ENCODE results near the gene CANX.

Gene CANX

GRCh38 chr5:179720222-179720621, 21.5 kb downstream of the CANX start:
- Histone ChIP-seq H3K4me3 (ENCODE audit: severe bottlenecking) (no peak overlapping the region), H3K36me3 (ENCODE audit: low read depth) (peaks cover 100% of the 10 kb centered on the region), H3K27ac (ENCODE audit: poor library complexity, severe bottlenecking) (no peak overlapping the region), H3K9me3 (ENCODE audit: severe bottlenecking) (no peaks in the 10 kb centered on the region), H3K4me1 (ENCODE audit: insufficient read depth, poor library complexity, severe bottlenecking) (no peaks in the 10 kb centered on the region), H3K27me3 (ENCODE audit: insufficient read depth, poor library complexity, severe bottlenecking) (no peaks in the 10 kb centered on the region)
- no peak for ATAC-seq (ENCODE audit: low read depth)
- no peak for TF ChIP-seq CTCF (IDR thresholded peaks at IDR 0.05; ENCODE audit: poor library complexity, severe bottlenecking)
- DNase-seq (ENCODE audit: low spot score), result no peak

- peaks cover 100% of the 10 kb centered on the region for H3K36me3 ChIP-seq (ENCODE audit: low read depth)
- no peak for TF ChIP-seq CTCF (IDR thresholded peaks at IDR 0.05; ENCODE audit: poor library complexity, severe bottlenecking)
- H3K4me3 ChIP-seq (ENCODE audit: severe bottlenecking), result no peak overlapping the region
- DNase-seq (ENCODE audit: low spot score), result no peak
- no peaks in the 10 kb centered on the region for H3K4me1 ChIP-seq (ENCODE audit: insufficient read depth, poor library complexity, severe bottlenecking)
- no peaks in the 10 kb centered on the region for H3K9me3 ChIP-seq (ENCODE audit: severe bottlenecking)
- no peak overlapping the region for H3K27ac ChIP-seq (ENCODE audit: poor library complexity, severe bottlenecking)
- H3K27me3 ChIP-seq (ENCODE audit: insufficient read depth, poor library complexity, severe bottlenecking), result no peaks in the 10 kb centered on the region
- no peak for ATAC-seq (ENCODE audit: low read depth)
Observed at GRCh38 chr5:179724163-179724562, 25.4 kb downstream of the CANX start.

- H3K27me3 ChIP-seq (ENCODE audit: insufficient read depth, poor library complexity, severe bottlenecking), result no peaks in the 10 kb centered on the region
- H3K9me3 ChIP-seq (ENCODE audit: severe bottlenecking), result no peaks in the 10 kb centered on the region
- no peak for TF ChIP-seq CTCF (IDR thresholded peaks at IDR 0.05; ENCODE audit: poor library complexity, severe bottlenecking)
- H3K36me3 ChIP-seq (ENCODE audit: low read depth), result peaks cover 92% of the 10 kb centered on the region
- H3K4me3 ChIP-seq (ENCODE audit: severe bottlenecking), result no peak overlapping the region
- H3K27ac ChIP-seq (ENCODE audit: poor library complexity, severe bottlenecking), result no peak overlapping the region
- H3K4me1 ChIP-seq (ENCODE audit: insufficient read depth, poor library complexity, severe bottlenecking), result peaks cover 14% of the 10 kb centered on the region
- ATAC-seq (ENCODE audit: low read depth) (no peak), DNase-seq (ENCODE audit: low spot score) (no peak)
Observed at GRCh38 chr5:179727106-179727505, 28.3 kb downstream of the CANX start.

- H3K27ac ChIP-seq (ENCODE audit: poor library complexity, severe bottlenecking), result no peak overlapping the region
- ATAC-seq (ENCODE audit: low read depth), result no peak
Observed at GRCh38 chr5:179729303-179729702, 30.5 kb downstream of the CANX start.

More at GRCh38 chr5:179729303-179729702, 30.5 kb downstream of the CANX start:
- H3K4me1 ChIP-seq (ENCODE audit: insufficient read depth, poor library complexity, severe bottlenecking), result peaks cover 16% of the 10 kb centered on the region
- no peaks in the 10 kb centered on the region for H3K27me3 ChIP-seq (ENCODE audit: insufficient read depth, poor library complexity, severe bottlenecking)
- H3K9me3 ChIP-seq (ENCODE audit: severe bottlenecking), result no peaks in the 10 kb centered on the region
- H3K36me3 ChIP-seq (ENCODE audit: low read depth), result peaks cover 76% of the 10 kb centered on the region
- DNase-seq (ENCODE audit: low spot score), result no peak
- no peak overlapping the region for H3K4me3 ChIP-seq (ENCODE audit: severe bottlenecking)
- TF ChIP-seq CTCF (IDR thresholded peaks at IDR 0.05; ENCODE audit: poor library complexity, severe bottlenecking), result no peak

Measured in RWPE2 (cell line).